Smooth muscle cell (in vitro differentiated cells): ENCODE data around the gene TANGO6. TPM values are rescaled to one million over a fixed set of nuclear protein-coding genes. Genes with fewer than 3 reads are reported as not detected.

Experiments used
- DNase-seq: peaks from one replicate; lab custom pipeline; 2025; ENCODE audit not compliant: unreplicated experiment; lab: John Stamatoyannopoulos, UW
- H2AFZ ChIP-seq: fragments of 200-600 bp; sonication (generic); 2 replicates; pipeline ENCODE4 v1.6.0; 2016; ENCODE audit warnings: antibody characterized with exemption, low read depth, mild to moderate bottlenecking
- H3F3A ChIP-seq: fragments of 200-600 bp; sonication (generic); 2 replicates; pipeline ENCODE4 v1.6.0; 2017; ENCODE audit warnings: antibody characterized with exemption, low read depth
- H3K27ac ChIP-seq: fragments of 200-600 bp; sonication (generic); 2 replicates; pipeline ENCODE4 v1.5.1; 2016; ENCODE audit warnings: low read depth, mild to moderate bottlenecking
- H3K27me3 ChIP-seq: fragments of 200-600 bp; sonication (generic); 2 replicates; pipeline ENCODE4 v1.6.1; 2016; ENCODE audit warnings: low read depth, mild to moderate bottlenecking
- H3K36me3 ChIP-seq: fragments of 200-600 bp; sonication (generic); 2 replicates; pipeline ENCODE4 v1.5.1; 2016; ENCODE audit warnings: low read depth
- H3K4me1 ChIP-seq: fragments of 200-600 bp; sonication (generic); 2 replicates; pipeline ENCODE4 v1.5.1; 2016; ENCODE audit warnings: low read depth
- H3K4me2 ChIP-seq: fragments of 200-600 bp; sonication (generic); 2 replicates; pipeline ENCODE4 v1.6.0; 2016; ENCODE audit warnings: mild to moderate bottlenecking
- H3K4me3 ChIP-seq: fragments of 200-600 bp; sonication (generic); 2 replicates; pipeline ENCODE4 v1.5.1; 2016; ENCODE audit warnings: mild to moderate bottlenecking
- H3K79me2 ChIP-seq: fragments of 200-600 bp; sonication (generic); 2 replicates; pipeline ENCODE4 v1.6.0; 2016; ENCODE audit warnings: low read depth, mild to moderate bottlenecking
- H3K9ac ChIP-seq: fragments of 200-600 bp; sonication (generic); 2 replicates; pipeline ENCODE4 v1.6.0; 2016; ENCODE audit warnings: low read depth
- H3K9me3 ChIP-seq: fragments of 200-600 bp; sonication (generic); replicated peaks from 2 replicates; pipeline ENCODE4 v1.5.1; 2016; ENCODE audit warnings: low read depth
- H4K20me1 ChIP-seq: fragments of 200-600 bp; sonication (generic); 2 replicates; pipeline ENCODE4 v1.6.0; 2016; ENCODE audit warnings: low read depth
- CTCF ChIP-seq: fragments of 200-600 bp; sonication (generic); IDR thresholded peaks from 2 replicates; pipeline ENCODE4 v1.5.1; 2017; ENCODE audit warnings: borderline replicate concordance, mild to moderate bottlenecking, antibody characterized with exemption; ENCODE audit not compliant: insufficient read depth, poor library complexity, severe bottlenecking
- WGBS: methylation state at CpG from one replicate; pipeline ENCODE4 v1.1.7; 2016; ENCODE audit warnings: low lambda C conversion rate; 5-methylcytosine and 5-hydroxymethylcytosine counted together
- polyA plus RNA-seq: library from polyadenylated mRNA; unstranded; fragments of >200 nt; fragmentation: Nextera tagmentation; extraction: Ambion mirVana; gene quantifications from 2 replicates; pipeline ENCODE4 v1.2.1, GENCODE V29; 2016
- total RNA-seq: library from RNA; depleted of rRNA; stranded (reverse); fragments of >200 nt; gene quantifications from 2 replicates; pipeline ENCODE4 v1.2.3, GENCODE V29; 2014

TANGO6 gene
- total and polyA plus RNA-seq, 2 experiments from 2014 or later: 4.5 to 5.2 TPM

- H3K9ac ChIP-seq: no peak overlapping the region
- no peaks in the 10 kb centered on the region for H3K4me1 ChIP-seq
- no peak overlapping the region for H3K4me2 ChIP-seq
- no peaks in the 10 kb centered on the region for H4K20me1 ChIP-seq
- no peaks in the 10 kb centered on the region for H3K79me2 ChIP-seq
- no peaks in the 10 kb centered on the region for H3K27me3 ChIP-seq
- WGBS: 97% methylated on average over 6 of the region's 6 CpGs
- no peak for TF ChIP-seq CTCF
- no peaks in the 10 kb centered on the region for H3K9me3 ChIP-seq
- no peak overlapping the region for H3K4me3 ChIP-seq
- H3K27ac ChIP-seq: no peak overlapping the region
- H3K36me3 ChIP-seq: peaks cover 4% of the 10 kb centered on the region
- no peak for DNase-seq
- no peak overlapping the region for H2AFZ ChIP-seq
- no peaks in the 10 kb centered on the region for H3F3A ChIP-seq
Observed at GRCh38 chr16:68866933-68867332, 23.6 kb downstream of the TANGO6 start.

GRCh38 chr16:68869492-68870088 is 26.3 kb downstream of the TANGO6 start:
- Histone ChIP-seq H4K20me1 (no peaks in the 10 kb centered on the region), H3K36me3 (no peaks in the 10 kb centered on the region), H2AFZ (no peak overlapping the region), H3K27ac (no peak overlapping the region), H3K4me3 (no peak overlapping the region), H3K9me3 (no peaks in the 10 kb centered on the region), H3K9ac (no peak overlapping the region), H3K79me2 (no peaks in the 10 kb centered on the region), H3K4me1 (no peaks in the 10 kb centered on the region), H3F3A (no peaks in the 10 kb centered on the region), H3K27me3 (no peaks in the 10 kb centered on the region), H3K4me2 (no peak overlapping the region)
- no peak for DNase-seq
- WGBS: 83% methylated on average over 4 of the region's 4 CpGs
- no peak for TF ChIP-seq CTCF

- no peak overlapping the region for H3K9ac ChIP-seq
- no peaks in the 10 kb centered on the region for H3K36me3 ChIP-seq
- no peaks in the 10 kb centered on the region for H4K20me1 ChIP-seq
- no peak overlapping the region for H3K4me3 ChIP-seq
- H3K27ac ChIP-seq: no peak overlapping the region
- H3K4me1 ChIP-seq: no peaks in the 10 kb centered on the region
- no peak for TF ChIP-seq CTCF
- no peaks in the 10 kb centered on the region for H3K27me3 ChIP-seq
- no peak overlapping the region for H3K4me2 ChIP-seq
- no peaks in the 10 kb centered on the region for H3K79me2 ChIP-seq
- DNase-seq: no peak
- H3F3A ChIP-seq: no peaks in the 10 kb centered on the region
- WGBS: 81% methylated on average over 7 of the region's 7 CpGs
- no peak overlapping the region for H2AFZ ChIP-seq
- no peaks in the 10 kb centered on the region for H3K9me3 ChIP-seq
Observed at GRCh38 chr16:68873635-68874471, 30.5 kb downstream of the TANGO6 start.

- Histone ChIP-seq H3K4me1 (no peaks in the 10 kb centered on the region), H3K27ac (no peak overlapping the region), H3F3A (no peaks in the 10 kb centered on the region), H3K9ac (no peak overlapping the region), H3K79me2 (no peaks in the 10 kb centered on the region), H3K27me3 (no peaks in the 10 kb centered on the region), H3K9me3 (no peaks in the 10 kb centered on the region), H3K36me3 (no peaks in the 10 kb centered on the region), H3K4me3 (no peak overlapping the region), H2AFZ (no peak overlapping the region), H4K20me1 (no peaks in the 10 kb centered on the region), H3K4me2 (no peak overlapping the region)
- TF ChIP-seq CTCF: no peak
- 92% methylated on average over 4 of the region's 4 CpGs for WGBS
- no peak for DNase-seq
Observed at GRCh38 chr16:68875871-68876270, 32.5 kb downstream of the TANGO6 start.
